Measurements from ENCODE around the gene RNF207.

DNA sequence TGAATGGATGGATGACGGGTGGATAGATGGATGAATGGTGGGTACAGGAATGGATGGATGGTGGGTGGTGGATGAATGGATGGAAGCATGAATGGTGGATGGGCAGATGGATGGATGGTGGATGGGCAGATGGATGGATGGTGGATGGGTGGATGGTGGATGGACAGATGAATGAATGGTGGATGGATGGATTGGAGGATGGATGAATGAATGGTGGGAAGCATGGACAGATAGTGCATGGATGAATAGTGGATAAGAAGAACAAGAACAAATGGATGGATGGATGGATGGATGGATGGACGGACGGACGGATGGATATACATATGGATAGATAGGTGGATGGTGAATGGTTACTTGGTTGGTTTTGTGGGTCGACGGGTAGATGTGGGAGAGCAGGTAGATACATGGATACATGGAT lies 30.5 kb upstream of the RNF207 start:
- TF ChIP-seq CTCF (IDR thresholded peaks at IDR 0.05; ENCODE audit: insufficient read depth, low read length) (no peak), POLR2AphosphoS5 (IDR thresholded peaks at IDR 0.05; ENCODE audit: low read depth) (no peak)
